ENCODE data around the gene MCU.
A peak's percentile ranks its signal among the peaks of the same experiment; 100 is the strongest.
"Not testable (repeated sequence)": the region's sequence is repeated elsewhere in the genome, so short reads cannot be mapped to it uniquely, and the experiment has no call there.

MCU gene, protein sequence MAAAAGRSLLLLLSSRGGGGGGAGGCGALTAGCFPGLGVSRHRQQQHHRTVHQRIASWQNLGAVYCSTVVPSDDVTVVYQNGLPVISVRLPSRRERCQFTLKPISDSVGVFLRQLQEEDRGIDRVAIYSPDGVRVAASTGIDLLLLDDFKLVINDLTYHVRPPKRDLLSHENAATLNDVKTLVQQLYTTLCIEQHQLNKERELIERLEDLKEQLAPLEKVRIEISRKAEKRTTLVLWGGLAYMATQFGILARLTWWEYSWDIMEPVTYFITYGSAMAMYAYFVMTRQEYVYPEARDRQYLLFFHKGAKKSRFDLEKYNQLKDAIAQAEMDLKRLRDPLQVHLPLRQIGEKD

GRCh38 chr10:72691863-72692743 lies at the start of gene MCU:
Gene MCU, plus strand, starts transcription at chr10:72692143. Its CDS starts 9 bp downstream, at chr10:72692152.
- TF ChIP-seq POLR2A (IDR thresholded peaks at IDR 0.05; ENCODE audit: low read depth, low read length) = peak; percentile 75
- FAIRE-seq (peak; percentile 98), DNase-seq (ENCODE audit: insufficient read length, low spot score) (peak; percentile 87)

DNA sequence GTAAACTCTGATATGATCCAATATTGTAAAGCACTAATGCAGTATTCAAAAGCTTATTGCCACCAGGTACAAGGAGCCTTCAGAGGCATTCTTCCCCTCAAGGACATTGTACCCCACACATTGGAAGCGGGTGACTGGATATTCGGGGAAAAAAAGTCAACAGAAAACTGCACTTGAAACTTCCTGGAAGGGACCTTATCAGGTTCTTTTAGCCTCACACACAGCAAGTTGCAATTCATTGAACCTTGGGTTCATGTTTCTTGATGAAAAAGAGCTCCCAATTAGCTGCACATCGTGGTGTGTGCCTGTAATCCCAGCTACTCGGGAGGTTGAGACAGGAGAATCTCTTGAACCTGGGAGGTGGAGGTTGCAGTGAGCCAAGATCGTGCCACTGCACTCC lies 49.6 kb upstream of the MCU start:
- TF ChIP-seq POLR2A (IDR thresholded peaks at IDR 0.05; ENCODE audit: low read depth, low read length) = no peak
- DNase-seq (ENCODE audit: insufficient read length, low spot score) (no peak), FAIRE-seq (no peak)

GRCh38 chr10:72645263-72645858 lies 46.6 kb upstream of the MCU start:
- DNase-seq (ENCODE audit: insufficient read length, low spot score) (no peak), FAIRE-seq (peak; percentile 75)
- TF ChIP-seq POLR2A (IDR thresholded peaks at IDR 0.05; ENCODE audit: low read depth, low read length) = no peak

DNA sequence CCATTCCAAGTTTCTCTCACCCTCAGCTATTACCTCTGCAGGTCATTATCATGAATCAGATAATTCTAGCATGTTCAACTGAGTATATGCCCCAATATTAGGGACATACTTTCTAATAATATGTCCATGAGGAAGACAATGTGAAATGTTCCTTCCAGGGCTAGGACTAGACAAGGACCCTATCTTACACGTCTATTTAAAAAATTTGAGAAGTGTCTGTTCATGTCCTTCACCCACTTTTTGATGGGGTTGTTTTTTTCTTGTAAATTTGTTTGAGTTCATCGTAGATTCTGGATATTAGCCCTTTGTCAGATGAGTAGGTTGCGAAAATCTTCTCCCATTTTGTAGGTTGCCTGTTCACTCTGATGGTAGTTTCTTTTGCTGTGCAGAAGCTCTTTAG lies 45.0 kb upstream of the MCU start:
- not testable (repeated sequence) for DNase-seq (ENCODE audit: insufficient read length, low spot score); FAIRE-seq

- no peak for DNase-seq (ENCODE audit: insufficient read length, low spot score)
- FAIRE-seq = no peak
- TF ChIP-seq POLR2A (IDR thresholded peaks at IDR 0.05; ENCODE audit: low read depth, low read length) = no peak
Observed at GRCh38 chr10:72648301-72648700, 43.6 kb upstream of the MCU start.

GRCh38 chr10:72649291-72649690 lies 42.7 kb upstream of the MCU start:
- TF ChIP-seq POLR2A (IDR thresholded peaks at IDR 0.05; ENCODE audit: low read depth, low read length) = no peak
- no peak for DNase-seq (ENCODE audit: insufficient read length, low spot score)
- no peak for FAIRE-seq

- no peak for DNase-seq (ENCODE audit: insufficient read length, low spot score)
- FAIRE-seq = no peak
- TF ChIP-seq POLR2A (IDR thresholded peaks at IDR 0.05; ENCODE audit: low read depth, low read length) = no peak
Observed at GRCh38 chr10:72653383-72654096, 38.4 kb upstream of the MCU start.

- no peak for DNase-seq (ENCODE audit: insufficient read length, low spot score)
- no peak for TF ChIP-seq POLR2A (IDR thresholded peaks at IDR 0.05; ENCODE audit: low read depth, low read length)
- no peak for FAIRE-seq
Observed at GRCh38 chr10:72654720-72655119, 37.2 kb upstream of the MCU start.

GRCh38 chr10:72658696-72659400 lies 33.1 kb upstream of the MCU start:
- no peak for FAIRE-seq
- DNase-seq (ENCODE audit: insufficient read length, low spot score) = no peak
- TF ChIP-seq POLR2A (IDR thresholded peaks at IDR 0.05; ENCODE audit: low read depth, low read length) = no peak

DNA sequence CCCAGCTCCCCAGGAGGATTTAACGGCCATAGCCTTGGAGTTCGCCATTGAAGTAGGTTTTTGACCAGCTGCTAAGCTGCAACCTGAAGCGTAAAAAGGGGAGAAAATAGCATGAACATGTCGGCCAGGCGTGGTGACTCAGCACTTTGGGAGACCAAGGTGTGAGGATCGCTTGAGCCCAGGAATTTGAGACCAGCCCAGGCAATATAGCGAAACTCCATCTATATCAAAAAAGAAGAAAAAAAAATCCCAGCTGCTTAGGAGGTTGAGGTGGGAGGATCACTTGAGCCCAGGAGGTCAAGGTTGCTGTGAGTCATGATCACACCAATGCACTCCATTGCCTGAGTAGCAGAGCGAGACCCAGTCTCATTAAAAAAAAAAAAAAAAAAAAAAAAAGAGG lies 32.2 kb upstream of the MCU start:
- DNase-seq (ENCODE audit: insufficient read length, low spot score) (no peak), FAIRE-seq (peak; percentile 61)
- no peak for TF ChIP-seq POLR2A (IDR thresholded peaks at IDR 0.05; ENCODE audit: low read depth, low read length)

DNA sequence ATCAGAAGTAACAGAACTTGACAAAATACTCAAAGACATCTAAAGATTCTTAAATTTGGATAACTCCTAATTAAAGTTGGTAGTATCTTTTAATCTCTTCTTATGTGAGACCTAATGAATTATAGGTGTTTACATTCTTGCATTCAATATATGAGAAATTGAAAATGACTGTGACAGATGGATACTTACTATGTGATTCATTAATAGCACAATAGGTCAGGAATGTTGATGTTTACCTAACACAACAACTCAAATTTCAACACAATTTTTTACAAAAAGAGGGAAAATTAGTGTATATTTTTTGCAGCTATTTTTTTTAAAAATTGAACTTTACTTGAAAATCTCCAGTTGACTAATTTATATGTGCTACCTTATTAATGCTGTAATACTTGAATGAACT lies 31.7 kb upstream of the MCU start:
- DNase-seq (ENCODE audit: insufficient read length, low spot score) = no peak
- no peak for TF ChIP-seq POLR2A (IDR thresholded peaks at IDR 0.05; ENCODE audit: low read depth, low read length)
- no peak for FAIRE-seq

GRCh38 chr10:72661431-72661830 lies 30.5 kb upstream of the MCU start:
- DNase-seq (ENCODE audit: insufficient read length, low spot score) (no peak), FAIRE-seq (no peak)
- TF ChIP-seq POLR2A (IDR thresholded peaks at IDR 0.05; ENCODE audit: low read depth, low read length) = no peak

- DNase-seq (ENCODE audit: insufficient read length, low spot score) (no peak), FAIRE-seq (no peak)
- TF ChIP-seq POLR2A (IDR thresholded peaks at IDR 0.05; ENCODE audit: low read depth, low read length) = no peak
Observed at GRCh38 chr10:72663971-72664370, 28.0 kb upstream of the MCU start.

Data from H54 (cell line).